Sigmoid colon (tissue), 7 donors: ENCODE results near the gene TMEM86B. TPM values are rescaled to one million over a fixed set of nuclear protein-coding genes. Genes with fewer than 3 reads are reported as not detected.

ENCODE experiments used
- DNase-seq: peaks from one replicate; pipeline ENCODE4 v3.0.0-alpha.2; 2019
- H3K27ac ChIP-seq, 4 donors: fragments of 200-600 bp; sonication (generic); one replicate each; pipeline ENCODE4 v1.5.1; 2016 to 2019; ENCODE audit warnings: mild to moderate bottlenecking in 1 of 4
- H3K27me3 ChIP-seq, 3 donors: fragments of 200-600 bp; sonication (generic); one replicate each; pipeline ENCODE4 v1.5.1; 2019; ENCODE audit warnings: mild to moderate bottlenecking in 1 of 3
- H3K36me3 ChIP-seq, 4 donors: fragments of 200-600 bp; sonication (generic); one replicate each; pipeline ENCODE4 v1.5.1; 2016 to 2019
- H3K4me1 ChIP-seq, 4 donors: fragments of 200-600 bp; sonication (generic); one replicate each; pipeline ENCODE4 v1.5.1; 2017 to 2019
- H3K4me3 ChIP-seq, 4 donors: fragments of 200-600 bp; sonication (generic); one replicate each; pipeline ENCODE4 v1.5.1; 2017 to 2019; ENCODE audit warnings: mild to moderate bottlenecking in 2 of 4, moderate library complexity in 1 of 4
- H3K9me3 ChIP-seq, 4 donors: fragments of 200-600 bp in 3 of 4; sonication (generic) in 3 of 4; one replicate each; pipeline versions ENCODE4 v1.5.1 to v1.6.1; 2013 to 2019
- CTCF ChIP-seq, 4 experiments: fragments of 450-650 bp in 3 of 4; fragments of 200-600 bp in 1 of 4; IDR thresholded peaks; one replicate each; pipeline ENCODE4 v1.5.1; 2016 to 2019; ENCODE audit warnings: antibody characterized with exemption in 4 of 4, mild to moderate bottlenecking in 3 of 4, moderate library complexity in 2 of 4
- EP300 ChIP-seq, 4 donors: sonication (generic); formaldehyde crosslinking; IDR thresholded peaks; one replicate each; pipeline ENCODE4 v1.6.1; 2017; ENCODE audit warnings: antibody characterized with exemption in 4 of 4
- POLR2A ChIP-seq, 2 donors: fragments of 450-650 bp; IDR thresholded peaks; one replicate each; pipeline ENCODE4 v1.6.1; 2016; ENCODE audit warnings: antibody characterized with exemption in 2 of 2, mild to moderate bottlenecking in 2 of 2, moderate library complexity in 2 of 2
- POLR2AphosphoS5 ChIP-seq, 4 donors: sonication (generic); formaldehyde crosslinking; IDR thresholded peaks; one replicate each; pipeline ENCODE4 v1.6.1; 2017; ENCODE audit warnings: antibody characterized with exemption in 4 of 4
- whole genome bisulfite sequencing, 2 donors: extraction: QIAGEN DNeasy Blood & Tissue Kit; methylation state at CpG; one replicate each; pipeline ENCODE4 v1.1.7; 2013; 5-methylcytosine and 5-hydroxymethylcytosine counted together
- intact Hi-C: fragments of 100-400 bp; cut with DNase I; formaldehyde crosslinking; loops from one replicate; pipeline ENCODE4 v1.15.1; 2023
- polyA plus RNA-seq, 3 donors: library from polyadenylated mRNA; stranded (reverse); fragments of 200-250 nt; gene quantifications; one replicate each; pipeline ENCODE4 v1.2.3, GENCODE V29; 2013
- total RNA-seq, 4 donors: library from RNA; depleted of rRNA; stranded (reverse); fragments of >200 nt; gene quantifications; one replicate each; pipeline ENCODE4 v1.1.0, GENCODE V29; 2016
- donor health status: healthy with polysubstance abuse.
- donor health status: Bipolar disorder and iron deficiency.
- donor health status: healthy.

The TMEM86B gene
- total and polyA plus RNA-seq, 7 donors: 0.69 to 7.9 (median 1.8) TPM

- TF ChIP-seq POLR2AphosphoS5 (IDR thresholded peaks at IDR 0.05) (no peak), CTCF (IDR thresholded peaks at IDR 0.05) (no peak), POLR2A (IDR thresholded peaks at IDR 0.05) (no peak), EP300 (IDR thresholded peaks at IDR 0.05) (no peak)
- Histone ChIP-seq H3K27me3 (no peaks in the 10 kb centered on the region), H3K27ac (no peak overlapping the region), H3K9me3 (no peaks in the 10 kb centered on the region), H3K4me3 (no peak overlapping the region), H3K36me3 (no peaks in the 10 kb centered on the region), H3K4me1 (no peaks in the 10 kb centered on the region)
- WGBS, 2 donors: 69 to 77% methylated on average over 5 of the region's 5 CpGs
- intact Hi-C loops: no loop called here
- DNase-seq: no peak
Observed at GRCh38 chr19:55199620-55200204, 28.9 kb downstream of the TMEM86B start.

- no peak for DNase-seq
- H3K4me1 ChIP-seq: no peaks in the 10 kb centered on the region
- H3K27ac ChIP-seq: no peak overlapping the region
- no peaks in the 10 kb centered on the region for H3K27me3 ChIP-seq
- intact Hi-C loops: no loop called here
- H3K36me3 ChIP-seq: no peaks in the 10 kb centered on the region
- 77% methylated on average over 5 of the region's 5 CpGs for WGBS, 2 donors
- TF ChIP-seq POLR2A (IDR thresholded peaks at IDR 0.05) (no peak), POLR2AphosphoS5 (IDR thresholded peaks at IDR 0.05) (no peak), CTCF (IDR thresholded peaks at IDR 0.05) (no peak), EP300 (IDR thresholded peaks at IDR 0.05) (no peak)
- no peak overlapping the region for H3K4me3 ChIP-seq
- no peaks in the 10 kb centered on the region for H3K9me3 ChIP-seq
Observed at GRCh38 chr19:55198651-55199050, 29.9 kb downstream of the TMEM86B start.

- TF ChIP-seq CTCF (IDR thresholded peaks at IDR 0.05): no peak
- TF ChIP-seq POLR2AphosphoS5 (IDR thresholded peaks at IDR 0.05): no peak
- no peak for TF ChIP-seq EP300 (IDR thresholded peaks at IDR 0.05)
- TF ChIP-seq POLR2A (IDR thresholded peaks at IDR 0.05): no peak
- Histone ChIP-seq H3K9me3 (no peaks in the 10 kb centered on the region), H3K27me3 (peaks cover 0 to 6% (median 0%) of the 10 kb centered on the region in 3 donors), H3K4me1 (no peaks in the 10 kb centered on the region), H3K27ac (no peak overlapping the region), H3K4me3 (no peak overlapping the region), H3K36me3 (no peaks in the 10 kb centered on the region)
- 73 to 84% methylated on average over 4 of the region's 4 CpGs for WGBS, 2 donors
- no peak for DNase-seq
- intact Hi-C loops: no loop called here
Observed at GRCh38 chr19:55197528-55197927, 31.0 kb downstream of the TMEM86B start.

- H3K9me3 ChIP-seq: no peaks in the 10 kb centered on the region
- intact Hi-C loops: no loop called here
- no peak for DNase-seq
- H3K27me3 ChIP-seq: peaks cover 0 to 9% (median 0%) of the 10 kb centered on the region in 3 donors
- no peaks in the 10 kb centered on the region for H3K36me3 ChIP-seq
- H3K27ac ChIP-seq: no peak overlapping the region
- 91 to 94% methylated on average over 10 of the region's 10 CpGs for WGBS, 2 donors
- TF ChIP-seq POLR2AphosphoS5 (IDR thresholded peaks at IDR 0.05) (no peak), EP300 (IDR thresholded peaks at IDR 0.05) (no peak), POLR2A (IDR thresholded peaks at IDR 0.05) (no peak), CTCF (IDR thresholded peaks at IDR 0.05) (no peak)
- no peak overlapping the region for H3K4me3 ChIP-seq
- no peaks in the 10 kb centered on the region for H3K4me1 ChIP-seq
Observed at GRCh38 chr19:55196803-55197202, 31.8 kb downstream of the TMEM86B start.

GRCh38 chr19:55193481-55193880 lies 35.1 kb downstream of the TMEM86B start:
- Histone ChIP-seq H3K4me1 (no peaks in the 10 kb centered on the region), H3K27ac (no peak overlapping the region), H3K9me3 (no peaks in the 10 kb centered on the region), H3K27me3 (peaks cover 0 to 9% (median 0%) of the 10 kb centered on the region in 3 donors), H3K36me3 (no peaks in the 10 kb centered on the region), H3K4me3 (no peak overlapping the region)
- intact Hi-C loops: no loop called here
- DNase-seq: no peak
- TF ChIP-seq CTCF (IDR thresholded peaks at IDR 0.05) (no peak), EP300 (IDR thresholded peaks at IDR 0.05) (no peak), POLR2AphosphoS5 (IDR thresholded peaks at IDR 0.05) (no peak), POLR2A (IDR thresholded peaks at IDR 0.05) (no peak)
- 82 to 88% methylated on average over 12 of the region's 12 CpGs for WGBS, 2 donors
